ENCODE results near the gene TMEM179.

The TMEM179 gene

DNA sequence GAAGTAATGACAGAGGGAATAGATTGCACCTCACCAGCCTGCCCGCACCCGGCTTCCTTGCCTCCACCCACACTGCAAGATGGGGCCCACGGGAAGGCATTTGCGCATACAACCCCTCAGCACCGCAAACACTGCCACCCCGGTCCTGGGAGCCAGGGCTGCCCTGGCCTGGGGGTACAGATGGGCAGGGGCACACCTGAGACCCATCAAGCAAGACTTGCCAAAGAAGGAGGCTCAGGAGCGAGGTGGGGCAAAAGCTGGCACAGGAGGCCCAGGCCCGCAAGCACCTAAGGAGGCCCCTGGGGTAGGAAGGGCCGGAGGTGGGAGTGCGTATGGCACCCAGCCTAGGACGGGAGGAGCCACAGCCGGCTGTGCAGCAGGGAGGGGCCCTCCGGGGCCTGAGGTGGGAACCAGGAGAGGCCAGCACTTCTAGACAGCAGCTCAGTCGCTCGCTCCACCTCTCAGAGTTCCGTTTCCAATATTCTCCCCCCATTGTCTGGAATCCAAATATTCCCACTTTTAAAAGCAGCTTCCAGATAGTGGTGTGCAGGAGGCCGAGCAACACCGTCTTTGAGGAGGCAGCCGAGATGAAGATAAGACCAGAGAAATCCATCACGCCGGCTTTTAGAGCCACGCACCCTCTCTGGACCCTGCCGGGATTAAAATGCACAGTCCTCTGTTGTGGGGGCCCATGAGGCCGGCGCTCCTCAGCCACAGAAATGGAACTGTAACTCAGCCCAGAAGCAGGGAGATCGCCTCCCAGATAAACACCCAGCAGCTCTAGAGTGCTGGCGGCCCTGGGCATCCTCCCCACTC, 37.2 kb downstream of the TMEM179 start:
- no peak for DNase-seq

DNA sequence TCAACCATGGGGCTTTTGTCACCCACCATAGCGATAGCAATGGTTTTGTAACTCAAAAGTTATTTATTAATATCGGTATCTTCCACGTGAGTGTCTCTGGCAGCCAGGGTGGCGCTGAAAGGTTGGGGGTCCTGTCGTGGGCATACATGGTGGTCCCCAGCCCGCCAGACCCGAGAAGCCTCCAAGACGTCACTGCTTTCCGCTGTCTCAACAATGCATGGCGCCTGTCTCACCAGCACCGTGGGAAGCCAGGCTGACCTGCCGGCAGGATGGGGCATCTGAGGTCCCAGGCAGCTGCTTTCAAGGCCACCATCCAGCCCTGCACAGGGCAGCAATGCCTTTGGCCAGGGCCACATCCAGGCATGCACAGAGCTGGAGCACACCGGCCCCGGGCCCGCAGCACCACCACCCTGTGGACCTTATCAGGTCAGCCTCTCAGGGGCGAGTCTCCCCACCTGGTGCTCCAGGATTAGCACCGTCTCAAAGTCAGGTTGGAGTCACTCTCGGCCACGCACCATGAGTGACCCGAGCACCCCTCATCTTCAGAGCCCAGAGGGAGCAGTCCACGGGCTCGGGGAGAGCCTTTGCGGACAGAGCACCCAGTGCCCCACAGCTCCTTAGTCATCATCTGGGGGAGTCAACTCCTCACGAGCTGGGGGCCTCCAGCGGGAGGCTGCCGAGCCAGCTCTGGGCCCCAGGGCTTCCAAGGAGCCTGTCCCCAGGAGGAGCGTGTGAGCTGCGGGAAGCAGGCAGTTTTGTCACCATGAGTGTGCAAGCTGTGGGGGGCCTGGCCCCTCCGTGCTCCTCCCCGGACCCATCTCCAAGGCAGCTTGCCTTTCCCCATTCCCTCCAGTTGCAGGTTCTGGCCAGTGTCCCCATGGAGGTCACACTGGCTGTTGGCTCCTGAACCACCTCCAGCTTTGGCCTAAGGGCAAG, 39.6 kb downstream of the TMEM179 start:
- no peak for DNase-seq

DNA sequence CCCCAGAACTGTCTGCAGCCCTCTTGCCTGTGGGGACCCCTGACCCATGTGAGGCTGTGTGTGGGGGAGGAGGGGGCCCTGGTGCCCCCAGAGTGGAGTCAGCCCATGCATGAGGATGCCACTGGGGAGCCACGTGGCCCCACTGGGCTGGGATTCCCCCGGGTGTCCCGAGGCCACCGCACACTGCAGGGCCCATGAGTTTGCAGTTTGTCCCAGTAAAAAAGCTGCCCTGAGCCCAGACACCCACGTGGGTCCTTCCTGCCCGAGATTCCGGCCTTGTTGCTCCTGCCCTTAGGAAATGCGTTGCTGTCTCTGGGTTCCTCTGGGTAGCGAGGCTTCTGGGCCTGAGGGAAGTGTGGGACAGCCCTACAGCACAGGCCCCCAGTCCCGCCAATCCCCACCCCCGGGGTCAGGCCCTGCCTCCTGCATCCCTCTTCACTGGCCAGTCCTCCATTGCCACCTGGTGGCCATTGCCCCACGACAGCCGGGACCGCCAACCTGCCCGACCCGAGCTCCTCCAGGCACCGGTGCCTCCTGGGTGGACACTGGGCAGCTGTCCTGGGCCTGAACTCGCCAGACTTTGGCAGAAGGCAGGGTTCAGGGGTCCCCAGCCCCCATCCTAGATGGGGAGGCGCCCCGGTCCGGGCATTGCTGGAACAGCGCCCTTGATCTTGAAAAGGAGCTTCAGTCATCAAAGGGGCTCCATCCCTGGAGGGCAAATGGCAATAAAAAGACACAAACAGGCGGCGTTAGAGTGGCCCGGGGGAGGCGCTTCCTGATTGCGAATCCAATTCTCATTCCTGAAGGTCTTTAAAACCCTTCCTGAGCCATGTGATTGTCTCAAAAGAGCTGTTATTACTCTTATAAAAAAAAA, 40.6 kb downstream of the TMEM179 start:
- no peak for DNase-seq

DNA sequence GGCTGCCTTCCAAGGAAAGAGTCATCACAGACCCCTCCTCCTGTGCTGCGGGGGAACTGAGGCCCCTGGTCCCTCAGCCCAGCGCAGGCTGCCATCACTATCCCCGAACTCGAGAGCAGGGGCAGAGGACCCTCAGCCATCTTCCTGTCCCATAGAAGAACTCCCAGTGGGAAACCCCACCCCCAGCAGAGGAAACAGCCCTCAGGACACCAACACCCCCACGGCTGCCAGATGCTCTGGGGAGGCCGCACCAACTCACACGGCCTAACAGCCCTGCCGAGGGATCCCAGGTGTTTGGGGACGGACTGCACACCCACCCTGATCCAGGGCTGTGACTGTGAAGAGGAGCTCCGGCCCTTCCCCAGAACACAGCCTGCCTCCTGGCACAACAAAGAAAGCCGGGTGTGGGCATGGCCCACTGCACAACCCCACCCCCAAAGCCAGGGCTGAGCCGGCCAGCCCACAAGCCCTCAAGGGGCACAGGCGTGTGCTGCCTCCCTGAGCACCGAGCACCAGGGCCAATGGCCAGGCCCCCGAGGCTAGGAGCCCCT, 41.3 kb downstream of the TMEM179 start:
- DNase-seq, result no peak

DNA sequence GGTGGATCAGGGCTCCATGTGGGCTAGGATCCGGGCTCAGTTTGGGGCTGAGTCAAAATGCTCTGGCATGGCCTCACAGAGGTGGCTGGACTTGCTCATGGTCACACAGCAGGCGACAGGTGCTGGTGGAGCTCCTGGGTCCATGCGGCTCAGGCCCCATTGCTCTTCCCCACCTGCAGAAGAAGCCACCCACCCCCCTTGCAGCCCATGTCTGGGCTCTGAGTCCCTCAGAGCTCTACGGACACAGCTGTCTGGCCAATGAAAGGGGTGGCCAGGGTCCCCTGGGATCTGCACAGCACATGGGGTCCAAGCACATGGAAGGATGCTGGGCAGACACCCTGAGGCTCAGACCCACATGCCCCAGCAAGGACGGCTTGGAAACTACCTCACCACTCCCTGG, 42.0 kb downstream of the TMEM179 start:
- no peak for DNase-seq

DNA sequence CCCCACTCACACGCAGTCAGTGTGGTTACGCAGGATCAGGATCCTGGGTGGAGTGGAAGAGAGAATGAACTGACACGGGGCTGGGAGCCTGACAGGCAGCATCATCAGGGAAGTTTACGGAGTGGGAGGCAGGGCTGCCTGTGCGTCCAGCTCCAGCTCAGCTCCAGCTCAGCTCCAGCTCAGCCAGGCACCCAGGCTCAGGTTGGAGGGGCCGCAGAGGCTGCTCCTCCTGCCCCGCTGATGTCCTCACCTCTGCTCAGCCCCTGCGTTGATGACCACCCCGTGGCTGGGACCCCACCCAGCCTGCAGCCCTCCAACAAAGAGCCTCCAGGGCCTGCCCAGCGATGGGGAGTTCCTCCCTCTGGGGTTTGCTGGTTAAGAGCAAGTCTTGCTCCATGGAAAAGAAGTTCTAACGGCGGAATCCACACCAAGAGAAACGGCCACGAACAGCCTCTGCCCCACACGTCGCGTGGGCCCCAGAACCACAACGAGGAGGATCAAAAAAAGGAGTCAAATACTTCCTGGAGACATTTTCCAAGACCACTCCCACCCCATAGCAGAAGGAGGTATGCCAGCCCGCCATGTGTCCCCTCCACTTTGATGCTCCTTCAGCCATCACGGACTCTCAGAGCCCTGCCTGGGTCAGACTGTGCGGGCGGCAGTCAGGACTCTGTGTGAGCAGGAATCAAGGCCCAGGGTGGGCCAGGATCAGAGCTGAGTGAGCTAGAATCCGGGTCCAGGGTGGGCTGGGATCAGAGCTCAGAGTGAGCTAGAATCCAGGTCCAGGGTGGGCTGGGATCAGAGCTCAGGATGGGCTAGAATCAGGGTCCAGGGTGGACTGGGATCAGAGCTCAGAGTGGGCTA, 42.7 kb downstream of the TMEM179 start:
- no peak for DNase-seq

DNA sequence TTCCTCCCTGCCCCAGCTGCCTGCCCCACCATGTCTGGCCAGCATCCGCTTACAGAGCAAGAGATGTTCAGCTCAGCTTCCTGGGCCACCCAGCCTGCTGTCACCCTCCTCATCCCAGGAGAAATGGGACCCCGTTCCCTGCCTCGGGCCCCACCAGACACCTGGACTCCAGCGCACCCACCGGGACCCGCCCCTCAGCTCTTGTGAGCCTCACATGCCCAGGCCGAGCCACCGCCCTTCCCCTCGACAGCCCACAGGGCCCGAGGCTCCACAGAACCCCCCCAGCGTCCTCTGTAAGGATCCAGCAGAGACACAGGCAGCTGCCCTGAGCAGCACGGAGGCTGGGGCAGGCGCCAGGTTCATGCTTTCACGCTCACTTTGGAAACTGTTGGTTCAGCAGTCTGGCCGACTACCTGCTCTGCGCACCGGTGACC, 43.4 kb downstream of the TMEM179 start:
- no peak for DNase-seq

DNA sequence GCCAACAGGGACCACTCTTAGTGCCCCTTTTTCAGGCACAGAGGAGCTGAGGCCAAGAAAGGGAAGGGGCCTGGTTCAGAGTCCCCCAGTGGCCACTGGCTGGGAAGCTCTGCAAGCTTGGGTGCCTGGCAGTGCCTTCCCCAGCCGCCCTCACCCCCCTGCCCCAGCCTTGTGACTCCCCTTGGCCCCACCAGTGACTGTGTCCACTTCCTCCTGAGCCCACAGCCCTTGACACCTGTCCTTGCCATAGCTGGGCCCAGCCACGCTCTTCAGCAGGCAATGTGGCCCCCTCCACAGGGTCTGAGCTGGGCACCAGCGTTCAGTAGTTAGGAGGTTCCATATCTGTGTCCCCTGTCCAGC, 44.0 kb downstream of the TMEM179 start:
- DNase-seq, result no peak

DNA sequence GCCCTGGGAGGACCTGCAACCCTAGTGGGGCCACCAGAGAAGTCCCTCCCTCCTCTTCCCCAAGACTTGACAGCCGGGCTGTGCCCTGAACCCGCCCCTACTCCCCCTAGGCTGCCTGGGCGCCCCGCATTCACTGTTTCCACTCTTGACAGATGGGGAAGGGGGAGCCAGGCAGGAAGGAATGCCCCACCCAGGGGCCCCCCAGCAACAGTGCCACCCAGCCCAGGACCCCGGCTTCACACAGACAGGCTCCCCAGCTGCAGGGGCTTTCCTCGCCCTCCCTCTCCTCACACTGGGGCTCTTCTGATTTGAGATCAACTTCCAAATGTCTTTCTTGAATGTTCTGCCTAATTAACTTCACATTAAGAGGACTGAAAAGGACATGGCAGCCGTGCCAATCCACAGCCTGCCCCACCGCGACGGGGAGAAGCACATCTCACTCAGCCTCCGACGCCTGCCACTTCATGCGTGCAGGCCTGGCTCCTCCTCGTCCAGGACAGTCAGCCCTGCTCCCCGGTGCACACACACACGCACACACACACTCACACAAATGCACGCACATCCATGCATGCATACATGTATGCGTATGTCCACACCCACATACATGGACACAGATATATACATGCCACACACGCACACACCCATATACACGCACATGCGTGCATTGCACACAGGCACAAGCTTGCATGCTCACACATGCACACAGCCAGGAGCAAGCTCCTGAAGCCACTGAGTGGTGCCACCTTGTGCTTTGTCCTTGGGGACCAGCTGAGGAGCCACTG, 44.6 kb downstream of the TMEM179 start:
- no peak for DNase-seq

DNA sequence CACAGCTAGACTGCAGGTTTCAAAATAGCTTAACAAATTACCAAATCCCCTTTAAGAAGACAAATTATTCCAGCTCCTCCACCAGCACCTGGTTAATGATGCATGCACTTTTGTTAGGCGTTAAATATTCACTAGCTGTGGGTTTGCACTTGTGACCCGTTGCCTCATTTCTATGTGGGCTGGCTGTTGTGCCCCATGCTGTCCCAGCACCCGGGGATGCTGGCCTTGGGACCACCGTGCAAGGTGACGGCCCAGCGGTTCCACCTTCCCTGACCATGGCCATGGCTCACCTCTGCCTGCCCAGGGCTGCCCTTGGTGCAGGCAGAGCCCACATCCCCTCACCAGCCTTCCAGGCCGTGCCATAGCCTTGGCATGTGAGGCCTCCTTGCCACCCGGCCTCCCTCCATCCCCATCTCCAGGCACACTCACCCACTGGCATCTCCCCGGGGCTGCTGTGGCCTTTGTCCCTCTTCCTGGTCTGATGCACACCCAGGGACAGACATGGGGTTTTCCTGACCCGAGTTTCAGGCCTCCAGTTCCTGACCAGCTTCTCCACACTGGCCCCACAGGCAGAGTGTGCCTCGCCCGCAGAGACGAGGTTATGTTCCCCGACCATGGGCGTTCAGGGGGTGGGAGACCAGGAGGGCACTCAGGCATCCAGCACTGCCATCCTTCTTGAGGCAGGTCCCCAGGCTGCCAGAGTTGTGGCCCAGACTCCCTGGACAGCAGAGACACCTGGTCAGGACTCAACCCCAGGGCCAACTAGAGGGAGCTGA, 45.4 kb downstream of the TMEM179 start:
- no peak for DNase-seq

DNA sequence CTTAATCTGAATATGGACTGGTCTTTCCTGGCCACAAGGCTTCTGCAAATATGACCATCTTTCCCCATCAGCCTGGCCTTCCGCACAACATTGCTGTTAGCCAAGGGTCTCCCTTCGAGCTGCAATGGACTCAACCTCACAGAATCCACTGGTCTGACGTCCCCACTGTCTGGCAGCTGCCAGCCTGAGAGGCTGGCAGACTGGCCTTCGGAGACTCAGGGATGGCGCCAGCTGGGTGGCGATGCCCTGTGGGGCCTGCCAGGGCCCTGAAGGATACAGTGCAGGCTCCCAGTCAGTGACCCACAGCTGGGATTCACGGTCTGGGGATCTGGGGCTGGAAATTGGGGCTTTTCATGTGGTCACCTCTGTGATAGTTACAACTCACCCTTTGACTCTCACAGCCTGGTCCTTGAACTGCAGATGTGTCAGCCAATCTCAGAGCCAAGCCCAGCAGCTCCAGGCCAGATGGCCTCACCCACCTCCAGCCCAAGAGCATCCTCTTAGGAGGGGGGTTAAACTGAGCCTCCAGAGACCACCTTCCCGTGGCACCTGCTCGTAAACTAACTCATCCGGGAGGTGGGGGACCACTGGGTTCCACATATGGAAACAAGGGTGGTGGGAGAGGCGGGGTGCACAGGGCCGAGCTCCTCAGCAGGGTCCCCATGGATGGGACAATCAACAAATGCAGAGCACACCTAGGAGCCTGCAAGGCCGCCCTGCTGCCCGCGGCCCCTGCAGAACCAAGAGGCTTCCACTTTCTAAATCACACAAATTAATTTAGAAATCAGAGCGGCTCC, 46.1 kb downstream of the TMEM179 start:
- no peak for DNase-seq

DNA sequence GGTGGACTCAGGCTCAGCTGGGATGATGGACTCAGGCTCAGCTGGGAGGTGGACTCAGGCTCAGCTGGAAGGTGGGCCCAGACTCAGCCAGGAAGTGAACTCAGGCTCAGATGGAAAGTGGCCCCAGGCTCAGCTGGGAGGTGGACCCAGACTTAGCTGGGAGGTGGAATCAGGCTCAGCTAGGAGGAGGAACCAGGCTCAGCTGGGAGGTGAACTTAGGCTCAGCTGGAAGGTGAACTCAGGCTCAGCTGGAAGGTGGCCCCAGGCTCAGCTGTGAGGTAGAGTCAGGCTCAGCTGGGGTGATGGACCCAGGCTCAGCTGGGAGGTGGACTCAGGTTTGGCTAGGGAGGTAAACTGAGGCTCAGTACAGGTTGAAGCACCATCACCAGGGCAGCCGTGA, 46.8 kb downstream of the TMEM179 start:
- DNase-seq, result no peak

DNA sequence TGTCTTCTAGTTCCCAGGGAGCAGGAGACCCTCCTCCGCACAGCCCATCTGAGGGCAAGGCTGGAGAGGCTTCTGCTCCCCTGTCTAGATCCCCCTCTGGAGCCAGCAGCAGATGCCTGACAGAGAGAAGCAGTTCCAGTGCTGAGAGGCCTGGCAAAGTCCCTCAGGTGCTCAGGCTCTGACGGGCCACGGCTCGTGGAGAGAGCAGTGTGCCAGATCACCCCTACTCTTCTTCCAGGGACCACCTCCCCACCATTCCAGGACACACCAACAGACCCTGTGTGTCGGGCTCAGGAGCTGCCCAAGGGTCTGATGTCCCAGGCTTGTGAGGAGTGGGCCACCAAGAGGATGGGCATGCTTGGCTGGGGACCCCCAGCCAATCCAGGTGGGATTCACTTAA, 47.5 kb downstream of the TMEM179 start:
- no peak for DNase-seq

DNA sequence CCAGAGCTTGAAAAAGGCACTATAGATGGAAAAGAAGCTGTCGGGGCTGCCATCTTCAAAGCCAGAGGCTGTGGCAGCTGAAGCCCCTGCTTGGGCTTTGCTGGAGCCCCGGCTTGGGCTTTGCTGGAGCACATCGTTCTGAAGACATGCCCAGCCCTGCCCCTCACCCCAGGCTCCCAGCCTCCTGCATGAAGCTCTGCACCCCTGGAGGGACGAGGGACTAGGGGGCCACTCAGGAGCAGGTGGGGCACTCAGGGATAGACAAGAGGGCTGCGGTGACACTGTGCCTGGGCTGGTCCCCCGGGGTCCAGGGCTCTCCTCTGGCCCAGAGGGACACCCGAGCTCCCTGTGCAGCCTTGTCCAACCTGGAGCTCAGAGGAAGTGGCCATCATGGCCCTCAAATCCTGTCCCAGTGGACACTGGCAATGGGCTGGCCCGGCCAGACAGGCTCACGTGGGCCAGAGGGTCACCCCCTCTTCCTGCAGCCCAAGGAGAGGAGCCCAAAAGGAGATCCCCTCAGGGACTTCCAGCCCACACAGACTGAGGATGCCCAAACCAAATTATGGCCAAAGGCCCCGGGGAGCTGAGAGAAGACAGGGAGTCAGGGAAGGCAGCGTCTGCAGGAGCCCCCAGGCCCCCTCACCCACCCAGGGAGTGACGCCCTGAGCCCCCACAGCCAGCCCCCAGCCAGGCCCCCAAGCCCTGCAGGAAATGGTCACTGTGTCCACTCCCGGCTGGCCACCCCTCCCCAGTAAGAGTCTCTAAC, 48.1 kb downstream of the TMEM179 start:
- no peak for DNase-seq

DNA sequence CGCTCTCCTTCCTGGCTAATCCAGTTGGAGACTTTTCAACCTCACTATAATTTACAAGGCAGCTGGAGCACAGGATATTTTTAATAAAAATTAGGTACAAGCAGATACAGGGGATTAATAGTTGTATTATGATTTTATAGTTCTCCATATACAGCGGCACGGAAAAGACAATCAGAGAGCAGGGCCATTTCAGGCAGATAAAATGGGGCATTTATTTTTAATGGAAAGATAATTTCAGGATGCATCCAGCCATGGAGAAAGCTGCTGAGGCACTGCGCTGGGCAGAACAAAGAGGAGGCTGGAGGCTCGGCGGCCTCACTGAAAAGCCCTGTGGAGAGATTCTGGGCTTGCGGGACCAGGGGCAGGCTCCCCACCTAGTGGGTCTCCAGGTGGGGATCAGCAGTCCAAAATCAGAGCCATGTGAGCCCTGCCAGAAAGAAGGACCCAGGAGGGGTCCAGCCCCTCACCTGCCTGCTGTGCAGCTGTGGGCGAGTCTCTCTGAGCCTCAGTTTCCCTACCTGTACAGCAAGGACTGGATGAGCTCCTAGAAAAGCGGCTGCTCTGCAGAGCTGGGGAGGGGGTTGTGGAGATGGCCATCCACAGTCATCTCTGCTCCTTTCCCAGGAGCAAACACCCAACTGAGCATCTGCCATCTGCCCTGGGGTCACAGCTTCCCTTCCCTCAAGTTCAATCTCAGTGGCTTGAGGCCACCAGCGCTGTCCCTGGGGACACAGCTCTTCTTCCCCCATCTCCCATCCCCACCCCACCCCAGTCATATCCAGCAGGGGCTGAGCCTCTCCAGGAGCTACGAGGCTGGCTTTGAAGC, 48.9 kb downstream of the TMEM179 start:
- no peak for DNase-seq

DNA sequence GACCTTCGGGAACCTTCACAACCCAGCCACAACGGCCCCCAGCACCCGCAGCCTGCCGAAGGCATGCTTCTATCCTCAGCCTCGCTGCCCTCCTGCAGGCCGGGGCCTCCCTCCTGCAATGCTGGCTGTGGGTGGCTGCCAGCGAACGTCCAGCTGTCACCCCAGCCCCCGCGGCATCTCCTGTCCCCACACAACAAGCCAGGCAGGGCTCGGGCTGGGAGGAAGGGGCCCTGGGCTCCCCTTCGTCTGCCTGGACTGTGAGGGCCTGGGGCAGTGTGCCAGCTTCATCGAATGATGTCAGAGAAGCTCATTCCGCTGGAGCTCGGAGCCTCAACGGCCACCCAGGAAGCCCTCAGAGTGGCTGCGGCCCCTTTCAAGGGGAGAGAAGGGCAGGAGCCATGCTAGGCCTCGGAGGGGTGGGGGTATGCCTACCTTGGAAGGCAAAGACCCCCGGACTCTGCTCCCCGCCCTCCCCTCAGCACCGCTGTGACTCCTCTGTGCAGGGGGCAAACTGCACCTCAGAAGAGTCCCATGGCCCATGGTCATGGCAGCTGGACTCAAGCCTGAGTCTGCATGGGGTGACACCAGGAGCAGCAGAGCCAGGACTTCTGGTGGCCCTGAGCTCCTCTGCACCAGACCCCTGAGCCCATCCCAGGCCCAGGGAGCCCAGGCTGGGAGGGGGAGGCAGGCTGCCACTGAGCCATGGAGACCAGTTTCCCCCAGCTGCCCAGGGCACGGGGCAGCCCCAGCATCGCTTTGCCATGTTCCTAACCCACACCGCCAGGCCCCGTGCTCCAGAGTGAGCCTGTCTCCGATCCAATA, 49.8 kb downstream of the TMEM179 start:
- no peak for DNase-seq
